Kidney (tissue), 14 donors: ENCODE data around the gene GULP1. TPM values are rescaled to one million over a fixed set of nuclear protein-coding genes. Genes with fewer than 3 reads are reported as not detected.

Experiments
- DNase-seq, 5 donors: peaks; one replicate each; pipeline ENCODE4 v3.0.0-alpha.2; 2013 to 2020
- FAIRE-seq: peaks from 2 replicates; lab custom pipeline; 2012; peaks lifted over from hg19 to GRCh38; lab: Jason Lieb, UNC
- H3K27ac ChIP-seq, 2 donors: one replicate each; pipeline ENCODE4 v1.7.0; 2013; ENCODE audit warnings: low read depth in 2 of 2, low read length in 2 of 2, inconsistent platforms in 1 of 2
- H3K27me3 ChIP-seq: one replicate; pipeline ENCODE4 v1.7.1; 2013; ENCODE audit warnings: low read length, inconsistent platforms; ENCODE audit not compliant: control insufficient read depth, insufficient read depth
- H3K36me3 ChIP-seq, 3 donors: one replicate each; pipeline versions ENCODE4 v1.7.0 to v1.7.1; 2013; ENCODE audit warnings: low read length in 3 of 3, control low read depth in 1 of 3, inconsistent platforms in 1 of 3; ENCODE audit not compliant: insufficient read depth in 3 of 3, control insufficient read depth in 2 of 3
- H3K4me1 ChIP-seq, 3 donors: one replicate each; pipeline versions ENCODE4 v1.7.0 to v1.7.1; 2013; ENCODE audit warnings: low read length in 3 of 3, inconsistent platforms in 1 of 3, low read depth in 1 of 3; ENCODE audit not compliant: control insufficient read depth in 2 of 3, insufficient read depth in 2 of 3
- H3K4me3 ChIP-seq, 3 donors: one replicate each; pipeline versions ENCODE4 v1.7.0 to v1.8.1; 2013; ENCODE audit warnings: low read length in 3 of 3, control low read depth in 1 of 3, inconsistent platforms in 1 of 3
- H3K9ac ChIP-seq, 3 donors: one replicate each; pipeline versions ENCODE4 v1.7.0 to v1.7.1; 2013; ENCODE audit warnings: low read length in 3 of 3, control low read depth in 1 of 3, inconsistent platforms in 1 of 3
- H3K9me3 ChIP-seq, 3 donors: one replicate each; pipeline versions ENCODE4 v1.7.0 to v1.7.1; 2013; ENCODE audit warnings: low read length in 3 of 3, control low read depth in 1 of 3, inconsistent platforms in 1 of 3; ENCODE audit not compliant: control insufficient read depth in 2 of 3, insufficient read depth in 1 of 3
- intact Hi-C: fragments of 100-400 bp; cut with DNase I; formaldehyde crosslinking; loops from one replicate; pipeline ENCODE4 v1.11.1; 2022
- polyA plus RNA-seq: library from polyadenylated mRNA; stranded (reverse); fragments of 350-450 nt; fragmentation: Illumina TruSeq; extraction: RNeasy Lipid Tissue Mini Kit (QIAGEN cat#74804); gene quantifications from one replicate; pipeline ENCODE4 v1.2.3, GENCODE V29; 2014; ENCODE audit warnings: low read depth, low replicate concordance; ENCODE audit not compliant: insufficient read depth
- total RNA-seq: library from RNA; stranded (reverse); fragmentation: NEBNext Ultra II Directional; extraction: Animal tissue kit (Norgen Biotek cat#: 25700); gene quantifications from one replicate; pipeline ENCODE4 v1.2.1, GENCODE V29; 2021
- TF ChIP-seq, protein P1 (sequence below): IDR thresholded peaks from 3 replicates; pipeline ENCODE4 v1.5.1; 2012; ENCODE audit warnings: mild to moderate bottlenecking, moderate library complexity, borderline replicate concordance; ENCODE audit not compliant: insufficient read depth; ENCODE audit errors: extremely low read depth
- donor health status: control.
- donor health status: control.
- donor health status: control.
- donor health status: control.
- donor health status: control.
- donor health status: DM: yes; HTN: yes; CAD: no.
- donor health status: Normal renal cell carcinoma (clear cell type).

GULP1 gene
- total and polyA plus RNA-seq, 2 donors from 2014 or later: 12.2 to 34.4 TPM

GRCh38 chr2:188443207-188443606 is 151.5 kb downstream of the GULP1 start:
- no peaks in the 10 kb centered on the region for H3K27me3 ChIP-seq
- peak in 2 of 5 donors; percentile 19 to 23 for DNase-seq
- no peak for FAIRE-seq
- no peaks in the 10 kb centered on the region for H3K9me3 ChIP-seq
- intact Hi-C loops: no loop called here
- no peak overlapping the region for H3K9ac ChIP-seq
- no peak overlapping the region for H3K27ac ChIP-seq
- no peaks in the 10 kb centered on the region for H3K36me3 ChIP-seq
- H3K4me1 ChIP-seq: peaks cover 0 to 3% (median 0%) of the 10 kb centered on the region in 3 donors
- TF ChIP-seq, protein P1, sequence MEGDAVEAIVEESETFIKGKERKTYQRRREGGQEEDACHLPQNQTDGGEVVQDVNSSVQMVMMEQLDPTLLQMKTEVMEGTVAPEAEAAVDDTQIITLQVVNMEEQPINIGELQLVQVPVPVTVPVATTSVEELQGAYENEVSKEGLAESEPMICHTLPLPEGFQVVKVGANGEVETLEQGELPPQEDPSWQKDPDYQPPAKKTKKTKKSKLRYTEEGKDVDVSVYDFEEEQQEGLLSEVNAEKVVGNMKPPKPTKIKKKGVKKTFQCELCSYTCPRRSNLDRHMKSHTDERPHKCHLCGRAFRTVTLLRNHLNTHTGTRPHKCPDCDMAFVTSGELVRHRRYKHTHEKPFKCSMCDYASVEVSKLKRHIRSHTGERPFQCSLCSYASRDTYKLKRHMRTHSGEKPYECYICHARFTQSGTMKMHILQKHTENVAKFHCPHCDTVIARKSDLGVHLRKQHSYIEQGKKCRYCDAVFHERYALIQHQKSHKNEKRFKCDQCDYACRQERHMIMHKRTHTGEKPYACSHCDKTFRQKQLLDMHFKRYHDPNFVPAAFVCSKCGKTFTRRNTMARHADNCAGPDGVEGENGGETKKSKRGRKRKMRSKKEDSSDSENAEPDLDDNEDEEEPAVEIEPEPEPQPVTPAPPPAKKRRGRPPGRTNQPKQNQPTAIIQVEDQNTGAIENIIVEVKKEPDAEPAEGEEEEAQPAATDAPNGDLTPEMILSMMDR: no peak
- H3K4me3 ChIP-seq: no peak overlapping the region

DNA sequence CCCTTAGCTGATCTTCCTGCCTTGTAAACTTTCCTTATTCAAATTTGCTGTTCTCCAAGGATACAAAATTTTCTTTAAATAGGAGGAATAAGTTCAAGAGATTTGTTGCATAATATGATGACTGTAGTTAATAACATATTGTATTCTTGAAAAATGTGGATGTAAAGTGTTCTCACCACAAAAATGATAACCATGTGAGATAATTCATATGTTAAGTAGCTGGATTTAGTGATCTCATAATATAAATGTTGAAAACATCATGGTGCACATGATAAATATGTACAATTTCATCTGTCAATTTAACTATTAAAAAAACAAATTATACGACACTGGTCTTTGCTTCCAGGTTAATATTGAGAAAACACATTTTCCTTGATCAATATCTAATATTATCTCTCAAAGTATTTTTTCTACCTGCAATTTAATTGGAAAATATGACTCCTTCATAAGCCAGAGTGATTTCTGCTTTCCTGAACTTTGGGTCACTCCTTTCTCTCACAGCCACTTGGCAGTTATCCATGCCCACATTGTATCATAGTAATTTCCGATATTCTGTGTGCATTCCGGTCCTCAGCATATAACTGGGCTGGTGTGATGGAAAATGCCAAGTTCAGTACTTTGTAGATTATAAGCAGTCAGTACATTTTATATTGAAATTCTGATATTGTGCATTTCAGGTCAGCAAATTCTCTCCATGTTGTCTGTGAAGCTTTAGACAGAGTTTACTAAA is 152.6 kb downstream of the GULP1 start:
- TF ChIP-seq, protein P1: no peak
- H3K36me3 ChIP-seq: no peaks in the 10 kb centered on the region
- intact Hi-C loops: no loop called here
- FAIRE-seq: no peak
- no peak overlapping the region for H3K9ac ChIP-seq
- no peak for DNase-seq
- H3K4me1 ChIP-seq: peaks cover 0 to 3% (median 0%) of the 10 kb centered on the region in 3 donors
- H3K27me3 ChIP-seq: no peaks in the 10 kb centered on the region
- H3K9me3 ChIP-seq: no peaks in the 10 kb centered on the region
- no peak overlapping the region for H3K4me3 ChIP-seq
- no peak overlapping the region for H3K27ac ChIP-seq

DNA sequence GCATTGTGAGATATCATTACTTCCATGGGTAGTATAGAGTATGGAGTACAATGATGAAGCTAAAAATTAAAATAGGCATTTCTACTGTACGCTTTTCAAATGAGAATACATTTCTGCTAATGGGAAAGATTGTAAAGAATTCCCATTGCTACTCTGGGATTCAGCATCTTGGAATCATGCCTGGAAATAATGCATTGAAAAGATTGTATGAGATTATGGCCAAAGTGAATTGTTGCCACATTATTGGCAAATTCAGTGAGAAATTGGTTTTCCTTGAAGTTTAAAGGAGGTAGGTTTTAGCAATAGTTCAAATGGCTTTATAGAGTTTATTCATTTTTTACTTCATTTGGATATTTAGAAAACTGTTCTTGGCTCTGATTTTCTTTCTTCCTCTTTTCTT is 157.9 kb downstream of the GULP1 start:
- H3K36me3 ChIP-seq: no peaks in the 10 kb centered on the region
- no peaks in the 10 kb centered on the region for H3K9me3 ChIP-seq
- no peaks in the 10 kb centered on the region for H3K4me1 ChIP-seq
- DNase-seq (no peak), FAIRE-seq (no peak)
- H3K27ac ChIP-seq: no peak overlapping the region
- no peak overlapping the region for H3K4me3 ChIP-seq
- TF ChIP-seq, protein P1: no peak
- no peak overlapping the region for H3K9ac ChIP-seq
- intact Hi-C loops: no loop called here
- no peaks in the 10 kb centered on the region for H3K27me3 ChIP-seq

GRCh38 chr2:188449971-188450370 is 158.3 kb downstream of the GULP1 start:
- Histone ChIP-seq H3K4me3 (no peak overlapping the region), H3K27me3 (no peaks in the 10 kb centered on the region), H3K4me1 (no peaks in the 10 kb centered on the region), H3K36me3 (no peaks in the 10 kb centered on the region), H3K9me3 (no peaks in the 10 kb centered on the region), H3K27ac (no peak overlapping the region), H3K9ac (no peak overlapping the region)
- intact Hi-C loops: no loop called here
- FAIRE-seq (peak; percentile 25), DNase-seq (no peak)
- TF ChIP-seq, protein P1: no peak
